BJ (cell line): ENCODE data around the gene RSF1. TPM values are rescaled to one million over a fixed set of nuclear protein-coding genes. Genes with fewer than 3 reads are reported as not detected.
"Not testable (repeated sequence)": the region's sequence is repeated elsewhere in the genome, so short reads cannot be mapped to it uniquely, and the experiment has no call there.

Experiments used
- CTCF ChIA-PET: fragments of 350-600 bp; formaldehyde crosslinking; extraction: SDS; loops from one replicate; lab custom pipeline; 2021; ENCODE audit warnings: antibody characterized with exemption, inconsistent platforms; lab: Yijun Ruan, JAX
- POLR2A ChIA-PET: fragments of 300-600 bp; sonication (Branson Sonifier 250); formaldehyde crosslinking; extraction: SDS; loops from one replicate; lab custom pipeline; 2021; ENCODE audit warnings: antibody characterized with exemption; lab: Charles Lee
- DNase-seq: peaks from one replicate; pipeline ENCODE4 v3.0.0-alpha.2; 2011; ENCODE audit warnings: low read depth
- H3K27me3 ChIP-seq: 2 replicates; pipeline ENCODE4 v1.6.0; 2011; ENCODE audit warnings: low read length; ENCODE audit not compliant: control insufficient read depth, insufficient read depth
- H3K36me3 ChIP-seq: 2 replicates; pipeline ENCODE4 v1.5.1; 2011; ENCODE audit warnings: low read length; ENCODE audit not compliant: control insufficient read depth, insufficient read depth
- H3K4me3 ChIP-seq: 2 replicates; pipeline ENCODE4 v1.5.1; 2011; ENCODE audit warnings: low read depth, mild to moderate bottlenecking, control low read depth, low read length
- polyA minus RNA-seq: library from RNA; depleted of rRNA, polyadenylated mRNA; stranded (reverse); fragments of >200 nt; gene quantifications from 2 replicates; pipeline ENCODE4 v1.2.3, GENCODE V29; 2011; rRNA and poly(A)+ RNA removed
- polyA plus RNA-seq: library from polyadenylated mRNA; depleted of rRNA; stranded (reverse); fragments of >200 nt; gene quantifications from 2 replicates; pipeline ENCODE4 v1.2.3, GENCODE V29; 2011; rRNA removed
- TF ChIP-seq, protein P1 (sequence below): IDR thresholded peaks from 2 replicates; pipeline ENCODE4 v1.5.1; 2011; ENCODE audit warnings: low read depth, mild to moderate bottlenecking, control low read depth, inconsistent platforms, low read length, moderate library complexity; ENCODE audit not compliant: insufficient read depth

RSF1 gene
- 6.0 and 12.0 TPM in 2 replicates for polyA plus RNA-seq
- 9.6 and 16.4 TPM in 2 replicates for polyA minus RNA-seq

DNA sequence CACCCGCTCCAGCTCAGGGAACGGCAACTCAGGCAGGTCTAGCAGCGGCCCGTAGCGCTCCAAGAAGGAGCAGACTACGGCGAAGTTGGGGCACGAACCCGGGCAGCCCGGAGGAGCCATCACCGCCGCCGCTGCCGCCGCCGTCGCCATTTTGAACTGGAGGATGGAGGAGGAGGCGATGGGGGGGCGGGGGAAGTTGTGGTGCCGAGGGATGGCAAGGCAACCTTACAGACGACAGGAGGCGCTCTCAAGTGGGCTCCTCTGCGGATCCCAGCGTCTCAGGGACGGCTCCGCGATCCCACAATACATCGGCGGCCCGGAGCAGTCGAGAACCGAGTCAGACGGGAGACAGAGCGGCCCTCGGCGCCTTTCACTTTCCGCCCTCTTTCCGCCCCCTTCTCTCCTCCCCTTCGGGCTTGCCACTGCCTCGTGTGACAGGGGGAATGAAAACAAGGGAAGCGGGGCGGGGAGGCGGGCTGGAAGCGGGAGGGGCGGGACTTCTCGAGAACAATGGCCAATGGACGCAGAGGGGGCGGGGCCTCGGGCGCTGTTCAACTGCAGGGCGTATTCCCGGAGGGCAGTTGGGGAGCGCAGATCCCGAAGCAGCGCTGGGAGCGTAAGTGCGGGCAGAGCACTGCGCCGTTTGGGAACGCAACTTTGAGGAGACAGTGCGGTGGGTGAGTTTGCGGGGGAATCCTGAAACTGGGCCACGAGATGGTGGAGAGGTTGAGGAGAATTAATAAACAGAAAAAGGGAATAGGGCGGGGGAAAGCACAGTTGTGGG lies at the start of gene RSF1, which contains the start of gene AAMDC:
TSS of gene RSF1 (minus strand) at position 158 of the 784 bp plus-strand sequence. CDS start at position 150, 8 bp downstream.
TSS of gene AAMDC (plus strand) at position 580 of the 784 bp plus-strand sequence. CDS start 21,353 bp downstream, outside the sequence.
- Histone ChIP-seq H3K4me3 (peak within 1 kb of the TSS; percentile 85), H3K27me3 (no peaks in the 10 kb centered on the region), H3K36me3 (no peaks in the 10 kb centered on the region)
- peak; percentile 93 for DNase-seq
- ChIA-PET CTCF (no interaction called here), POLR2A (no interaction called here)
- TF ChIP-seq, protein P1, sequence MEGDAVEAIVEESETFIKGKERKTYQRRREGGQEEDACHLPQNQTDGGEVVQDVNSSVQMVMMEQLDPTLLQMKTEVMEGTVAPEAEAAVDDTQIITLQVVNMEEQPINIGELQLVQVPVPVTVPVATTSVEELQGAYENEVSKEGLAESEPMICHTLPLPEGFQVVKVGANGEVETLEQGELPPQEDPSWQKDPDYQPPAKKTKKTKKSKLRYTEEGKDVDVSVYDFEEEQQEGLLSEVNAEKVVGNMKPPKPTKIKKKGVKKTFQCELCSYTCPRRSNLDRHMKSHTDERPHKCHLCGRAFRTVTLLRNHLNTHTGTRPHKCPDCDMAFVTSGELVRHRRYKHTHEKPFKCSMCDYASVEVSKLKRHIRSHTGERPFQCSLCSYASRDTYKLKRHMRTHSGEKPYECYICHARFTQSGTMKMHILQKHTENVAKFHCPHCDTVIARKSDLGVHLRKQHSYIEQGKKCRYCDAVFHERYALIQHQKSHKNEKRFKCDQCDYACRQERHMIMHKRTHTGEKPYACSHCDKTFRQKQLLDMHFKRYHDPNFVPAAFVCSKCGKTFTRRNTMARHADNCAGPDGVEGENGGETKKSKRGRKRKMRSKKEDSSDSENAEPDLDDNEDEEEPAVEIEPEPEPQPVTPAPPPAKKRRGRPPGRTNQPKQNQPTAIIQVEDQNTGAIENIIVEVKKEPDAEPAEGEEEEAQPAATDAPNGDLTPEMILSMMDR: peak; percentile 90

DNA sequence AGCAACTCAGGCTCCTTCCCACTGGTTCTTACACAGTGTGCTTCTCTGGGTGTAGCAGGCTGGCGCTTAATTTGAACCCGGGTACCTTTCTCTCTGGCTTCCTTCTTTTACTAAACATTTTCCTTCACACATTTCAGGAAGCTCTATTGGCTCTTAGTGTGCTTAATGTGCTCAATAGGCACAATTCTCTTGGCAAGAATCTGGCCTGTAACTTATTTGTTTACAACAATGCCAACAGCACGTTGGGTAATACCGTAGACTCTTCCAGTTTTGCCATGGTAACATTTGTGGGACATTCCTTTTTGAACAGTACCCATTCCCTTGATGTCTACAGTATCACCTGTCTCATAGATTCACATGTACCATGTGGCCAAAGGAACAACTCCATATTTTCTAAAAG lies 48.2 kb upstream of the RSF1 start:
- TF ChIP-seq, protein P1: no peak
- CTCF ChIA-PET: no interaction called here
- POLR2A ChIA-PET: interaction anchor here (0.6 kb wide), 1 partner anchor 10 kb away, joined by 15 read pairs; no protein-coding TSS in a partner anchor

DNA sequence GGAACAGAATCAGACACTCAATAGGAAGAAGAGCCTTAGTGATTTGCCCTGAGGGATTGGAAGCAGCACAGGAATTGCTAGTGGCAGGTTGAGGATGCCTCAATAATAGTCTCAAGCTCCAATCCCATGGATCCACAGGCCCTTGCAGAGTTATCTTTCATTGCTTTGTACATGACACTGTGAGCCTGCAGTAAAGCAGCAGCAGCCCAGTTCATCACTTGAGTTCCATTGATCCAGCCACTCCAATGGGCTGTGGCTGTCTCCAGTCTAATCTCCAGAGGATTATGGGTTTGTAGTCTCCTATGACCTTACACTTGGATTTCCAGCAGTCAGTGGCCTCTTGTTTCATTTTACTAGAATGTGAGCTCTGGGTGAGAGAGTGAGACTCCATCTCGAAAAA lies 45.8 kb upstream of the RSF1 start:
- ChIA-PET CTCF (no interaction called here), POLR2A (no interaction called here)
- Histone ChIP-seq H3K4me3 (no peak overlapping the region), H3K36me3 (peaks cover 2% of the 10 kb centered on the region; the same call in 1 of the 2 replicates), H3K27me3 (no peaks in the 10 kb centered on the region)
- TF ChIP-seq, protein P1: no peak
- DNase-seq: no peak

More for the DNA sequence above, 48.2 kb upstream of the RSF1 start:
- Histone ChIP-seq H3K36me3 (peaks cover 5% of the 10 kb centered on the region), H3K27me3 (no peaks in the 10 kb centered on the region), H3K4me3 (no peak overlapping the region)
- no peak for DNase-seq

GRCh38 chr11:77865805-77866204 lies 45.3 kb upstream of the RSF1 start:
- CTCF ChIA-PET: interaction anchor here (0.5 kb wide), 1 partner anchor 270 kb away, joined by 3 read pairs; no protein-coding TSS in a partner anchor
- Histone ChIP-seq H3K4me3 (no peak overlapping the region), H3K27me3 (no peaks in the 10 kb centered on the region), H3K36me3 (peaks cover 2% of the 10 kb centered on the region; the same call in 1 of the 2 replicates)
- POLR2A ChIA-PET: no interaction called here
- DNase-seq: no peak
- TF ChIP-seq, protein P1: no peak

- H3K36me3 ChIP-seq, POLR2A ChIA-PET, CTCF ChIA-PET, H3K4me3 ChIP-seq, H3K27me3 ChIP-seq, DNase-seq: not testable (repeated sequence)
These were observed 40.9 kb upstream of the RSF1 start for GRCh38 chr11:77861444-77861843.

GRCh38 chr11:77857906-77858457 lies 37.5 kb upstream of the RSF1 start:
- H3K4me3 ChIP-seq, DNase-seq, POLR2A ChIA-PET, H3K36me3 ChIP-seq, H3K27me3 ChIP-seq: not testable (repeated sequence)
- CTCF ChIA-PET: interaction anchor here (0.6 kb wide), 1 partner anchor 87 kb away, joined by 3 read pairs; no protein-coding TSS in a partner anchor
